HG02623 (cell line): ENCODE data around the gene HOXA10.

Experiments
- ATAC-seq: cut with Tn5 transposase; IDR thresholded peaks from one replicate; pipeline ENCODE4 v1.9.1; 2021; ENCODE audit warnings: moderate library complexity; ENCODE audit not compliant: unreplicated experiment

HOXA10 gene

DNA sequence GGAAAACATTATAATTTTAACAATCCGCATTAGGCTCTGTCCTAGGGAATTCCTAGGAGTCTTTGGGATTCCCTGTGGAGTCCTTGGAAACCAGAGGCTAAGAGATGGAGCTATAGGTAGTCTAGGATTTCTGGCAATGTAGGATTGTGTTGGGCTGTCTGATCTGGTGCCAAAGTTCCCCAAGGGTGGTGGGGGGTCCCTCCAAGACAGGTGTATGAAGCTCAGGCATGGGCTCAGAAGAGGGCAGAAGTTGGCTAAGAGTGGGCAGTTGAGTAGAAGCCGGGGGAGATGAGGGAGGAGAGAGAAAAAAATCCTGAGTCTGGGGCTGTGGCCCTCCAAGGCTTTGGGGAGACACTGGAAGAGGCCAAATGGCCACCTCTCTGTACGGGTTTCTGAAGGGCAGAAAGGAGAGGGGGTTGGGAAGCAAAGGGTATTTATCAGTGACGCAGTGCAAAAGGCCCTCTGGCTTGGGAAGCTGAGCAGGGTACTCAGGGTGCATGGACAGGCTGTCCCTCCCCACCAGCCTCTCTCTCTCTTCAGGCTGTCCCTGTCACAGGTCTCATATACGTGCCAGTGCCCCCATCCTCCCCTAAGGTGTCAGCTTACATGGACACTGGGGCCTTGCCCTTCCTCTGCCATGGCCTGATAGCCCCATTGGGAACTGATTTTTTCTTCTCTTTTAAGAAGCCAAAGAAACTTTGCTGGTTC lies 27.5 kb downstream of the HOXA10 start:
- no peak for ATAC-seq

DNA sequence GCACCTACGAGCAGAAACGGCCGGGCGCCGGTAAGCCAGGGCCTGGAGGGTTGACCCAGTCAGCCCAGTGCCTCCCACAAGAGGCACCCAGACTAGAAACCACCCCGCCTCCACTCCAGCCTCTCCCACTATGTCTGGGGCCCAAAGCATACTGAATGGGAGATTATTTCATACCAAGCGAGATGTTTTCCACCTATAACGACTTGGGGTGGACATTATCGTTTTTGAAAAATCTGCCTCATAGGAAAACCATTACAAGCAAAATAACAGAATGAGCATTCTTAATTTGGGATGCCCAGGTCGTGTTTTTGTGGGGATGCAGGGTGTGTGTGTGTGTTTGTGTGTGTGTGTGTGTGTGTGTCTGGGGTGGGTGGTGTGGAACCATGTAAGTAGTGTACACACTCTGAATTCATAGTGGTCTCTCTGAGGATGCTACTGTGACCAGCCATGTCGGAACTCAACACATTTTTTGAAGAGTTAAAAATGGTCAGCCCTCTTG lies 28.2 kb downstream of the HOXA10 start:
- no peak for ATAC-seq

DNA sequence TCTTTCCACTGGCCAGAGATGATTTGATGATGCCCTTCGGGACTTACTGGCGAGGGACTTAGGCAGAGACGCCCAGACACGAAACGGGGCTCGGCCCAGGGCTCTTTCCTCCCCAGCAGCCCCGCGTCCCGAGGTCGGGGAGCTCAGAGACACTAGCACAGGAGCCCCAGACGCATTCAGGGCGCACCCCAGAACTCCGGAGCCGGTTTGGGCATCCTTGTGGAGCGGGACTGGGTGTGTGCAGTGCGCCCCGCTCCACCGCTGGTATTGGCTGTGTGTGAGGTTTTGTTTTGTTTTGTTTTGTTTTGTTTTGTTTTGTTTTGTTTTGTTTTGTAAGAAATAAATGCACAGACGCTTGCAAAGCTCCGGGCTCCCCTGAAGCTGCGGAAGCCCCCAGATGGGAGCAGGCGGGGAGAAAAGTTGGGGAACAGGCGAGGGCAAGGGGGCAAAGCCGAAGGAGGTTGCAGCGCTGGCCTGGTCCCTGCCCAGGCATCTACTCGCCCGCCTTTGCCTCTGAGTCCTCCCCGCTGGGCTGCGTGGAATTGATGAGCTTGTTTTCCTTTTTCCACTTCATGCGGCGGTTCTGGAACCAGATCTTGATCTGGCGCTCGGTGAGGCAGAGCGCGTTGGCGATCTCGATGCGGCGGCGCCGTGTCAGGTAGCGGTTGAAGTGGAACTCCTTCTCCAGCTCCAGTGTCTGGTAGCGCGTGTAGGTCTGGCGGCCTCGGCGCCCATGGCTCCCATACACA lies 28.8 kb downstream of the HOXA10 start:
- ATAC-seq: no peak

DNA sequence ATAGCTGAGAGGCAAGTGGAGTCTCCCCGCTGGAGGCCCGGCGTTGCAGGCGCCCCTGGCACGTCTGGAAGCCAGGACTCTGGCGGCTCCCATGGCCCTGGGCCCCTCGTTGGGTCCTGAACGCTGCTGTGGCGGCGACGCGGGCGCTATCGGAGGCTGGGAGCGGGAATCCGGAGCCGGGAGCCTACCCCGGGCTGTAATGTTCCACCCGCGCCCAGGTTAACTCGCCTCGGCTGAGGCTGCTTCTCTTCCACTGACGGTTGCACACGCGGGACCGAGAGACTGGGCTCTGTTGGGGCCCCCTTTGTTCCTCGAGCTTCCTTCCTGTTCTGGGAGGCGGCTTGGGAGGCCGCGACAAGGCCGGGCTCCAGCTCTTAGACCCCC lies 29.3 kb downstream of the HOXA10 start:
- ATAC-seq: no peak

DNA sequence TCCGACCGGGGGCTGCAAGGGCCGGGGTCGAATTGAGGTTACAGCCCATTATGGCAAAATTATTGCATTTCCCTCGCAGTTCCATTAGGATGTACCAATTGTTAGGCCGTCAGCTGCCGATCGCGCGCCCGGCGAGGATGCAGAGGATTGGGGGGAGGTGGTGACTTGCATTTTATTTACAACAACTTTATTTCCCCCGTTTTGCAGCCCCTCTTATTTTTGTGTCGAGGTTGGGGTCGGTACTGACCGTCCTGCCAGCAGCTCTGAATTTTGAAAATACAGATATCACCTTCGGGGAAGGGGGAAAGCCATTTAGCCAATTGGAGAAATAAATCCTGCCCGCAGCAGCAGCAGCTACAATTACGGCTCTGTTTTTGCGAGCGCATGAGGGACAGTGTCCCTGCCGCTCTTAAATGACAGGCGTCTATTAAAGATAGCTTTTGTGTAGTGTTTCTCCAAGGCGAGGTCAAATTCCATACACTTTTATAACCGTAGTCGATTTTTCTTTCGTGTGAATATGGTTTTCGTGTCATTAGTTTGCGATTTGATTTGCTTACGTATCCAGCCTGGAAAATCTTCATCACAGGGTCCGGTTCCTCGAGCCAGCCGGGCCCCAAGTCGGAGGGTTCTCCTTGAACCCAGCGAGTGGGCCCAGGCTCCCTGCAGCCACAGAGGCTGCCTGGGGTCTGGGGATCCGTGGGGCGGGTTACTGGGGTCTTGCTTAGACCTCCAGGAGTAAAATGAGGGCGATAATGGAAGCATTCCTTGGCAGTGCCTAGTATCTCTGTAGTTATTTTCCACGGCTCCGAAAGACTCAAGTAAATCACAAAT lies 30.0 kb downstream of the HOXA10 start:
- ATAC-seq: no peak

DNA sequence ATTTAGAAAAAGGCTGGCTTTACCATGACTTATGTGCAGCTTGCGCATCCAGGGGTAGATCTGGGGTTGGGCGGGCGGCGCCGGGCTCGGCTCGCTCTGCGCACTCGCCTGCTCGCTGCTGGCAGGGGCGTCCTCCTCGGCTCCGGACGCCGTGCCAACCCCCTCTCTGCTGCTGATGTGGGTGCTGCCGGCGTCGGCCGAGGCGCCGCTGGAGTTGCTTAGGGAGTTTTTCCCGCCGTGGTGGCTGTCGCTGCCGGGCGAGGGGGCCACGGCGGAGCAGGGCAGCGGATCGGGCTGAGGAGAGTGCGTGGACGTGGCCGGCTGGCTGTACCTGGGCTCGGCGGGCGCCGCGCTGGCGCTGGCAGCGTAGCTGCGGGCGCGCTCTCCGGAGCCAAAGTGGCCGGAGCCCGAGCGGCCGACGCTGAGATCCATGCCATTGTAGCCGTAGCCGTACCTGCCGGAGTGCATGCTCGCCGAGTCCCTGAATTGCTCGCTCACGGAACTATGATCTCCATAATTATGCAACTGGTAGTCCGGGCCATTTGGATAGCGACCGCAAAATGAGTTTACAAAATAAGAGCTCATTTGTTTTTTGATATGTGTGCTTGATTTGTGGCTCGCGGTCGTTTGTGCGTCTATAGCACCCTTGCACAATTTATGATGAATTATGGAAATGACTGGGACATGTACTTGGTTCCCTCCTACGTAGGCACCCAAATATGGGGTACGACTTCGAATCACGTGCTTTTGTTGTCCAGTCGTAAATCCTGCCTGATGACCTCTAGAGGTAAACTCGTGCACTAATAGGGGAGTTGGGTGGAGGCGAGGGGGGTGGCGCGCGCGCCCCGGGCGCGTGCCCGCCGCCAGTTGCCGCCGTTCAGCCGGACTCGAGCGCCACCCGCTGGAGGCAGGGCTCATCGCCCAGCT lies 30.8 kb downstream of the HOXA10 start, which contains the start of gene HOXA5:
TSS of gene HOXA5 (minus strand) at position 659 of the 927 bp plus-strand sequence. CDS start at position 585, 74 bp downstream.
- ATAC-seq: no peak

DNA sequence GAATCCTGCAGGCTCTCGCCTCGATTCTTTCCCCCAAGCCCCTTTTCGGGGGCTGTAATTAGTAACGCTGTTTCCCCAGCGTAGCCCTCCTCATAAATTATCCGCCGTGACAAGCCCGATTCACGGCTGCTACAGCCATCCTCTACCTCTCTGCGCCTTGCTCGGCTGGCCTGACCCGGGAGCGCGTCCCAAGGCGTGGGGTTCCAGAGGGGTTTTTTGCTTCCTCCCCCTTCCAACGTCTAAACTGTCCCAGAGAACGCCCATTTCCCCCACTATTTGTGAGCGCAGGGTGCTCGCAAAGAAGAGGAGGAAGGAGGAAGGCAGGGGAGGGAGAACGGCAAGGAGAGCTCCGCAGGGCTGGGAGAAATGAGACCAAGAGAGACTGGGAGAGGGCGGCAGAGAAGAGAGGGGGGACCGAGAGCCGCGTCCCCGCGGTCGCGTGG lies 31.5 kb downstream of the HOXA10 start:
- no peak for ATAC-seq

DNA sequence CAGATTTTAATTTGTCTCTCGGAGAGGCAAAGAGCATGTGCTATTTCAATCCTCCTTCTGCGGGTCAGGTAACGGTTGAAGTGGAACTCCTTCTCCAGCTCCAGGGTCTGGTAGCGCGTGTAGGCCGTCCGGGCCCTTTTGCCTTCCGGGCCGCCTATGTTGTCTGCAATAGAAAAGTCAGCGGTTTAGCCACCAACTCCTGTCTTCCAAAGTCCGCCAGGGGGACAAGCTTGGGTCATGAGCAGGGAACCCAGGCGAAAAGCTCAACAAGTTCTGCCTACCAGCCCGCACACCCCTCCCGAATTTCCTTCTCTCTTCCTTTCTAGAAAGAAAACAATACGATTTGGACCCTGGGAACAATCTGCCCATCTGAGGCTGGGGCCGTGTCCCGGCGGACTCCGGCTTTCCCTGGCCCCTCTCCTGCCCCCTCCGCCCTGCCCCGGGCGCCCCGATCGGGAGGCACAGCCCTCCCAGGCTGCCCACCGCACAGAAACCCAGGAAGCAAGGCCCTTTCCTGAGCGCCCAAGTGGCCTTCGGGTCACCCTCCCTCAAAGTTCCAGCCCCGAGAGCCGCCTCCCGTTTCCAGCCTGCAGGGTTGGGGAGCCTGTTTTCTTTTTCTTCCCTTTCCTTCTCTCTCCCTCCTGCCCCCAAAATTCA lies 32.1 kb downstream of the HOXA10 start:
- ATAC-seq: no peak

DNA sequence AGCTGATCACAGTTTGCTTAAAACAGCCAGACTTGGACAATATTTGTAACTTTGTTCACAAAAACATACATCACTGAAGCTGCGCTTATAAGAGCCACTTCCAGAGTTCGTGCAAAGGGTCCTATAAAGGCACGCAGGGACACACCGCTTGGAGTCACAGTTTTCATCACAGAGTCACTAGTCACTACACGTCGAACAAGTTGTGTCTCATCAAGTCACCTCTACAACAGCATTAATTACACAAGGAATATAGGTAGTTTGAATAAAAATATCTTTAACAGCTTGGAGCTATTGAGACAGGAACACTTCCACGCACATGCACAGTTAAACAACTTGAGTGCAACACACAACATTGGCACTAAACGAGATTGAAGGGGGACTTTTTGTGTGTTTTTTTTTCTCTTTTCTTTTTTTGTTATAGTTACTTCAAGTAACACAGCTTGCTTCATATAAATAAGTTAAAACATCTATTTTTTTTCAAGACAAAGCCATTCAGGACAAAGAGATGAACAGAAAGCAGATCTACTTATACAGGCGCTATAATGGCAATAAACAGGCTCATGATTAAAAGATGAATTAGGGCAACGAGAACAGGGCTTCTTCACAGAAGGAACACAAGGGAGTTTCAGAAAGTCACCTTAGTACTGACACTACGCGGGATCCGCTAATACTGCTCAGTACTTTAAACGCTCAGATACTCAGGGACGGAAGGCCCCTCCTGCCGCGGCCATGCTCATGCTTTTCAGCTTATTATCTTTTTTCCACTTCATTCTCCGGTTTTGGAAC lies 32.8 kb downstream of the HOXA10 start:
- no peak for ATAC-seq

DNA sequence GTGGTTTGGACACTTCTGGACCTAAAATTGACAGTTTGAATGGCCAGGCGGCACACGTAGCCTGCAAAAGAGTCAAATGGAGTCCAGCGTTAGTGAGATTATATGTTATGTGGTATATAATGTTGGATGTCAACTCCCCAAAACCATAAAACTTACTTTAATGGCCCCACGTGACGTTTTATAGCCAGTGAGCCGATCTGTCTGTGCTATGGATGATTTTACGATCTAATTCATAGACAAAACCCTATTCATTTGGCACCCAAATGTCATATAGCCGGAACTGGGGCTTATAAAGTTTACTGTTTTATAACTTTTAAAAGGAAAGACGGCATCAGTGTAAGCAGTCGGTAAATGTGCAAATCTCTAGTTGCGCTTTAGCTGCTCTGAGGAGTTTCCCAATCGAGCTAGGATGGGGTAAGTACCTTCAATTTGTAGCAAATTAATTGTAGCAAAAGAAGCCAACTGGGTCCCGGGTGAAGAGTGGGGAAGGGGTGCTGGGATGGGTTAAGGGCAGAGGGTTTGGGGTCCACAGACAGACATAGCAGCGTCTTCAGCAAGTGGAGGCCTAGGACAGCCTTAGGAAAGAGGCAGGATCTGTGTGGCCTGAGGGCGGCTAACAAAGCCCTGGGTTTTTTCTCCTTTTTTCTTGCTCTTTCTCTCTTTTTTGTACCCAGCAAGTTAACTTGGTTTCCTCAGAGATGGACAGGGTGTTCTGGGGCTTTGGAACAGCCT lies 33.8 kb downstream of the HOXA10 start:
- no peak for ATAC-seq

DNA sequence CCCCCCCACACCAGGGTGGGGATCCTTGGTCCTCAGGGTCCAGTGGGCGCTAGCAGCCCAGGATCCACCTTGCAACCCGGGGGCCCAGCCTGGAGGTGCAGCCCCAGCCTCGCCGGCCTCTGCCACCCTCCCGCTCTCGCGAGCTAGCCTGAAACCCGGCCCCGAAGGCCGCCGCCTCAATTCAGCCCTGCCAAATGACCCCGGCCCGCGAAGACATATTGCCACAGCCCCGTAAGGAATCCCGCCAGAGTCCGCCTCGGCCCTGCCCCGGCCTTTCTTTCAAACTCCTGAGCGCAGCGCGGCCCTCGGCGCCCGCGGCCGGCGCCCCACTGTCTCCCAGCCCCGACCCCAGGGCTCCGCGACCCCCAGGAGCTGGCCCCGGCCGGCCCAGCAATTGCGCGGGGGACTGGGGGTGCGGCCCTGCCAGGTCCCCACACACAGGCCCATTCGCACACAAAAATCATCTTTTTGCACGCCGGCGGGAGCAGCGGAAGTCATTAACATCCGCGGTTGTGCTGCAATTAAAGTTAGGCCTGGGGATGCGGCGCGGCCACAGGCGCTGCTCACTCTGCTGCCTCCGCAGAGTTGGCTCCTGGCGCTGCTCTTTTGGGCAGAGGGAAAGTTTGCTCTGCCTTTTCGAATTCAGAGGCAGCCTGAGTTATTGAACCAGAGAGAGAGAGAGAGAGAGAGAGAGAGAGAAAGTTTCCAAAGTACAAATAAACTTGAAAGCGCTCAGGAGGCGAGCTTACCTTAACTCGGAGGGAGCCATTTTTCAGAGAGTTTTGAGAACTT lies 34.6 kb downstream of the HOXA10 start:
- no peak for ATAC-seq

DNA sequence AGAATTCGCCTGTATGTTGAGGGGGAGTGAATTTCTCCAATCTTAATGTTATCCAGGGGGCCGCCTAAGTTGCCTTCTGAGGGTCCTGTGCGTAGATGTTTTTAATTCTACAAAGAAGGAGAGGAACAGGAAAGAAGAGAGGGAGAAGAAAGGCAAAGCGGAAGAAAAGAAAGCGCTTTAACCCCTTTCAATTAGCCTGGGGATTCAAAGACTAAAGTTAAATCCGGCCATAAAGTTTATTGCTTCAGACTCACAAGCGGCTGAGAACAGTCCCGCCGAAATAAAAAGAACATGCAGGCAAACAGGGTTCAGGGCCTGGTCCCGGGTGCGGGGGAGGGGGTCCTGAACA lies 35.2 kb downstream of the HOXA10 start:
- no peak for ATAC-seq

DNA sequence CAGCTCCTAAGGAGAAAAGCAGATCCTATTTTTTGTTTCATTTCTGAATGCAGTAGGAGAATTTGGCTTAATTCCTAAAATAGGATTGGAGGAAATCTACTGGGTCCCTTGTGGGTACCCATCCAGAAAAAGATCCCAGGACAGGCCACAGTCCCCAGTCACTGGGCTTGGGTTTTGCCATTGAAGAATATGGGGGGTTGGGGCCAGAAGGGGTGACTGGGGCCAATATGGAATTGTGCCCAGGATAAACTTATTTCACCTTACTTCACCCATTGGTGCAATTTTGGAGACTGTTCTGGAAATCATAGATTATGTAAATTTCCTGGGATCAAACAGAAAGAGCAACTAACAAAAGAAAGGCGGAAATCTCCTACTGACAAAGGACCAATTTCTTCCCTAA lies 35.6 kb downstream of the HOXA10 start:
- ATAC-seq: no peak

DNA sequence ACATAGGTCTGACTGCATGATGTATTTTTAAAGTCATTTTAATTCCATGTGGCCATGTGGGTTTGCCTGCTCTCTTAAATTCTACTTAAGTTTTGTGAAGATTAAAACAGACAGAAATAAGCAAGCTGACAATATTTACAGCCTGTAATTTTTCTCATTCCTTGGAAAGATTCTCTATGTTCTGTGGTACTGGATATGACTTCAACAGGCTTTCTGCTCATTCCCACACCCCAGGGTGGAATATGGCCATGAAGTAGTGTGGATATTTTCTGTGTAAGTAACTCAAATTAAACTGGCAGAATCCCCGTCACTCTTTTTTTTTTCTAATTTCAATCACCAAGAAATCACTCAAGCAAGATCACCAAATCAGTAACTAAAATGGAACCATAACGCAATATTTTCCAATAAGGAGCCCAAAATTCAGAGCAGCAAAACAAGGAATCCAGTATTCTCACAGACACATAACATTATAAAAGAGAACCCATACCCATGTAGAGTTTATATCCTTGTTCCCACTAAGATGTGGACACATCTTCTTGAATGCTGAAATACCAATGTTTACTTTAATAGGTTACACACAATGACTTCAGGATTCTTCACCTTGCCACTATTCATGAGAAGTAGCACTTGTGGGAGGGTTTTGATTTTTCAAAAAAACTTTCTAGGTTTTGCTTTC lies 36.3 kb downstream of the HOXA10 start:
- no peak for ATAC-seq

DNA sequence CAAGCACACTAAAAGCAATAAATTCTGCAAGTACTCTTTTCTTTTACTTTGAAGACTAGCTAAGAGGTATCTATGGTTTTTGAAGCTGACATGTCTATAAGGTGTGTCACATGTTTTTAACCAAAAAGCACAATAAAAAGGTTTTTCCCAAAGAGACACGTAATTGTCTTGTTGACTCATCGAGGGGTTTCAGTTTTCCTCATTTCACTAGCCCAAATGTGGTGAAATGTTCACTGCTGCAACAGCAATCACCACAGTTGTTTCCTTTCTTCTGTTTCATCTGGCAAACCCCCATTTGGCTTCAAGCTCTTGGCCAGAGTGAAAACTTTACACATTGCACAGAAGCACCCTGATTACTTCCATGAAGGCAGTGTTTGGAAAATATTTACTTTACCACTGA lies 39.7 kb downstream of the HOXA10 start:
- no peak for ATAC-seq

DNA sequence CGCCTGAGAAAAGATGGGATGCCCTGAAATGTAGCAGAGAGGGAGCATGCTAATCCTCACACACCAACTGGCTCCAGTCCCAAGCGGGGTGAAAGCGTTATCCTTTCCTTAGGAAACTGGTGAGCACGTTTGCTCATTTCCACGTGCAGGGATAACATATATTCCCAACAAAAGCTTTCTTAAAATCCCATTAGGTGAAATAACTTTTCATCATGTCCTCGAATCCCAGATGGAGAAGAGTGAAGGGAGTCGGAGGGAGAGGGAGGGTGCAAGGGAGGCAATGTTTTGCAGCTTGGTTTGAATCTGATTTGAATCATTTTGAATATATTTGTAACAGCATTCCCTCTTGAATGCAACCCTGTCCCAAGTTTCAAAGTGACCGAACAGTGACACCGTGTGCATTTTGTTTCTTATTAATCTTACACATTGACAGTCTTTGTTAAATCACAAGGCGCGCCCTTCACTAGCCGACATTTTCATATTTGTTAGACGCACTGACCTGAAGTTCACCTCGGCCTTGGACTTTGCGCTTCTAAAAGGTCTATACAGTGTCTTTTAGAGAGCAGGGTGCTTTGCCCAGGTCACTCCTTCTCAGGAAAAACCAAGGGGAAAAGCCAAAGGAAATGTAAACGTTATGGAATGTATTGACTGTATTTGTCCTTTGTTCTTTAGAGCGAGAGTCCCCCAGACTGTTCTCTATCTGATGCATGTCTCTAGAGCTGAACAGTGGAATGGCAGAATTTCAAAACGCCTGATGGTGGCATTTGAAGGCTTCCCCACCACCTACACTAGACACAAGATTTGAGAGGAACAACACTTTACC lies 40.5 kb downstream of the HOXA10 start:
- no peak for ATAC-seq
